ENCODE results near the gene COL20A1.

DNA sequence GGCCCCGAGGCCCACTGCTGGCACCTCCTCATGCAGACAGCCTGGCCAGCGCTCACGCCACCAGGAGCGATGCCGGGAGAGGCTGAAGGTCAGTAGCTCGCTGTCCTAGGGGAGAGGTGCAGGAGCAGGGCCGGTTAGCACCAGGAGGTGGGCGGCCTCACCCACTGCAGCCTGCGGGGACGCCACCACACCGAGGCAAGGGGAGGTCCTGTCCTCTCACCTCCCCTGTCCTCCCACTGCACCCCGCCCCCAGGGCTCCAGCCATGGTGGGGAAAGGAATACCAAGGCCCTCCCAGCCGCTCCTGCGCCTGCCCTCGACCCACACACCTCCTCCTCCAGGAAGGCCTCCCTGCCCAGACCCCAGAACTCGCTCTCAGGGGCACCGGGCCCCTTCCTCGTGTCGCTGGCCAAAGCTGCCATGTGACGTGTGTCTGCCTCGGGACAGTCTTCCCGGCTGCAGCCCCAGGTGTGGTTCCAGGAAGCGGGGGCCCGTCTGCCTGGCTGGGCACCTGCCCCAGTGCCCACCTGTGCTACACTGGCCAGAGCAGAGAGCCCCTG lies 45.2 kb upstream of the COL20A1 start:
- TF ChIP-seq, protein P1, sequence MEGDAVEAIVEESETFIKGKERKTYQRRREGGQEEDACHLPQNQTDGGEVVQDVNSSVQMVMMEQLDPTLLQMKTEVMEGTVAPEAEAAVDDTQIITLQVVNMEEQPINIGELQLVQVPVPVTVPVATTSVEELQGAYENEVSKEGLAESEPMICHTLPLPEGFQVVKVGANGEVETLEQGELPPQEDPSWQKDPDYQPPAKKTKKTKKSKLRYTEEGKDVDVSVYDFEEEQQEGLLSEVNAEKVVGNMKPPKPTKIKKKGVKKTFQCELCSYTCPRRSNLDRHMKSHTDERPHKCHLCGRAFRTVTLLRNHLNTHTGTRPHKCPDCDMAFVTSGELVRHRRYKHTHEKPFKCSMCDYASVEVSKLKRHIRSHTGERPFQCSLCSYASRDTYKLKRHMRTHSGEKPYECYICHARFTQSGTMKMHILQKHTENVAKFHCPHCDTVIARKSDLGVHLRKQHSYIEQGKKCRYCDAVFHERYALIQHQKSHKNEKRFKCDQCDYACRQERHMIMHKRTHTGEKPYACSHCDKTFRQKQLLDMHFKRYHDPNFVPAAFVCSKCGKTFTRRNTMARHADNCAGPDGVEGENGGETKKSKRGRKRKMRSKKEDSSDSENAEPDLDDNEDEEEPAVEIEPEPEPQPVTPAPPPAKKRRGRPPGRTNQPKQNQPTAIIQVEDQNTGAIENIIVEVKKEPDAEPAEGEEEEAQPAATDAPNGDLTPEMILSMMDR (conservative IDR thresholded peaks at IDR 0.05; ENCODE audit: low read depth, low read length), result no peak
- no peak for TF ChIP-seq EZH2phosphoT487 (IDR thresholded peaks at IDR 0.05; ENCODE audit: borderline replicate concordance, low read length)
